ENCODE results near the gene NOM1. TPM values are rescaled to one million over a fixed set of nuclear protein-coding genes. Genes with fewer than 3 reads are reported as not detected.

The NOM1 gene
- total RNA-seq, 1 experiment from 2014 or later: 31.7 TPM

GRCh38 chr7:156948361-156948760 is 1.2 kb upstream of the NOM1 start:
- no peak overlapping the region for H3K27ac ChIP-seq (ENCODE audit: insufficient read length, low read depth, low read length)
- H3K4me3 Mint-ChIP-seq: no peak overlapping the region
- no peak overlapping the region for H2BK5ac ChIP-seq (ENCODE audit: insufficient read length, low read length)
- no peak overlapping the region for H3T11ph ChIP-seq (ENCODE audit: low read length)
- H2BK20ac ChIP-seq (ENCODE audit: low read depth, low read length, poor library complexity, severe bottlenecking): no peak overlapping the region
- TF ChIP-seq CTCF (conservative IDR thresholded peaks at IDR 0.05): no peak
- H4K20me1 ChIP-seq (ENCODE audit: control insufficient read depth, insufficient read depth, insufficient read length): no peaks in the 10 kb centered on the region
- no peak overlapping the region for H2AK5ac ChIP-seq (ENCODE audit: insufficient read length, low read length)
- no peak overlapping the region for H3K9ac ChIP-seq (ENCODE audit: extremely low read depth, insufficient read length, low read length)
- DNase-seq: no peak
- no peak overlapping the region for H4K8ac ChIP-seq (replicated peaks; ENCODE audit: insufficient read length, low read depth, low read length)
- peaks cover 21% of the 10 kb centered on the region; the same call in 1 of the 2 replicates for H3K79me2 ChIP-seq (ENCODE audit: insufficient read depth, low read length)
- H3K79me1 ChIP-seq (ENCODE audit: insufficient read depth, low read depth, low read length, poor library complexity, severe bottlenecking): peaks cover 10% of the 10 kb centered on the region
- no peak overlapping the region for H3K4me2 ChIP-seq (ENCODE audit: insufficient read depth, insufficient read length, low read length)
- H3K36me3 Mint-ChIP-seq (ENCODE audit: insufficient read depth in 1 of 3, low read depth in 3 of 3): peaks cover 13 to 16% (median 15%) of the 10 kb centered on the region in 3 experiments; a peak in 6 of 7 replicates
- no peak overlapping the region for H3K18ac ChIP-seq (ENCODE audit: insufficient read length, low read depth, low read length)
- H3K23me2 ChIP-seq (ENCODE audit: insufficient read length, low read depth, low read length, poor library complexity, severe bottlenecking): peaks cover 15% of the 10 kb centered on the region
- H3K27me3 Mint-ChIP-seq (ENCODE audit: low read depth): peaks cover 24% of the 10 kb centered on the region
- no peak overlapping the region; the same call in 1 of the 2 replicates for H3K14ac ChIP-seq (ENCODE audit: insufficient read depth, low read length)
- H4K5ac ChIP-seq (ENCODE audit: insufficient read length, low read depth, low read length): no peak overlapping the region
- no peaks in the 10 kb centered on the region for H3K9me3 ChIP-seq (ENCODE audit: control insufficient read depth, low read depth, low read length)
- no peak overlapping the region for H2AFZ ChIP-seq (ENCODE audit: low read length)
- H4K91ac ChIP-seq (ENCODE audit: insufficient read length, low read depth, low read length): no peak overlapping the region
- peaks cover 3% of the 10 kb centered on the region; the same call in 1 of the 2 replicates for H3K4me1 ChIP-seq (ENCODE audit: insufficient read depth, low read length)
- no peak overlapping the region for H2BK15ac ChIP-seq (ENCODE audit: low read depth, low read length)
- H3K9me3 Mint-ChIP-seq: no peaks in the 10 kb centered on the region; a peak in 1 of 5 replicates
- H3K23ac ChIP-seq (ENCODE audit: insufficient read length, low read depth, low read length): no peak overlapping the region
- no peak overlapping the region for H3K27ac Mint-ChIP-seq
- H3K4me1 Mint-ChIP-seq: peaks cover 25 to 37% of the 10 kb centered on the region in 2 experiments
- H2BK120ac ChIP-seq (ENCODE audit: low read depth, low read length, poor library complexity, severe bottlenecking): no peak overlapping the region
- H3K56ac ChIP-seq (ENCODE audit: insufficient read length, low read depth, low read length): no peak overlapping the region
- no CpG with 5 or more reads among the region's 12 CpGs for WGBS (ENCODE audit: extremely low coverage, insufficient read length, low lambda C conversion rate)
- H3K27me3 ChIP-seq (ENCODE audit: insufficient read depth, low read length): no peaks in the 10 kb centered on the region
- no peak overlapping the region for H3K4ac ChIP-seq (ENCODE audit: low read depth, low read length)
- H2BK12ac ChIP-seq (ENCODE audit: insufficient read length, low read depth, low read length): no peak overlapping the region

Data from H9 (cell line).